DND-41 (cell line): ENCODE data around the gene GLRA3.

ENCODE experiments used
- CTCF ChIP-seq: IDR thresholded peaks from 2 replicates; pipeline ENCODE4 v1.5.1; 2012; ENCODE audit warnings: borderline replicate concordance, low read length, moderate library complexity, mild to moderate bottlenecking; ENCODE audit not compliant: poor library complexity, severe bottlenecking; ENCODE audit errors: extremely low read depth
- EZH2 ChIP-seq: IDR thresholded peaks from 3 replicates; pipeline ENCODE4 v1.6.1; 2012; ENCODE audit warnings: borderline replicate concordance, low read depth, mild to moderate bottlenecking, moderate library complexity, low read length, inconsistent platforms; ENCODE audit not compliant: severe bottlenecking

- no peak for TF ChIP-seq CTCF
- TF ChIP-seq EZH2 = no peak
These were observed 200.9 kb downstream of the GLRA3 start for GRCh38 chr4:174628191-174628590.
